Non-pigmented ciliary epithelial cell (primary cell): ENCODE data around the gene OR51Q1.

Source experiments
- DNase-seq: peaks from one replicate; pipeline ENCODE4 v3.0.0-alpha.2; 2010; ENCODE audit warnings: low read depth

Gene OR51Q1

GRCh38 chr11:5421811-5422210 lies at the start of gene OR51Q1:
Gene OR51Q1 (plus strand): TSS chr11:5422111. CDS start chr11:5422201, 90 bp downstream.
- DNase-seq: no peak

- DNase-seq: peak; percentile 28
These were observed 41.1 kb upstream of the OR51Q1 start for GRCh38 chr11:5380740-5381342.

GRCh38 chr11:5383576-5383975 lies 38.3 kb upstream of the OR51Q1 start, which contains the start of gene OR51M1:
Gene OR51M1 (plus strand): TSS chr11:5383812. CDS start chr11:5389399, 5,587 bp downstream.
- DNase-seq: no peak

- no peak for DNase-seq
These were observed 37.6 kb upstream of the OR51Q1 start for GRCh38 chr11:5384335-5384734.

- no peak for DNase-seq
These were observed 31.7 kb upstream of the OR51Q1 start for GRCh38 chr11:5390210-5390609.

GRCh38 chr11:5394091-5394490 lies 27.8 kb upstream of the OR51Q1 start:
- no peak for DNase-seq

- no peak for DNase-seq
These were observed 23.0 kb upstream of the OR51Q1 start for GRCh38 chr11:5398936-5399335.

- DNase-seq: no peak
These were observed 16.7 kb upstream of the OR51Q1 start for GRCh38 chr11:5405173-5405572.

GRCh38 chr11:5420993-5421392 lies 918 bp upstream of the OR51Q1 start:
- DNase-seq: no peak

GRCh38 chr11:5423131-5423530 lies 1.2 kb downstream of the OR51Q1 start:
- no peak for DNase-seq

GRCh38 chr11:5441414-5441813 lies 19.5 kb downstream of the OR51Q1 start, which contains the start of gene OR51I1:
Gene OR51I1 (minus strand): TSS chr11:5441514. CDS start chr11:5441514, 0 bp downstream.
- no peak for DNase-seq

GRCh38 chr11:5443835-5444393 lies 22.0 kb downstream of the OR51Q1 start:
- no peak for DNase-seq

GRCh38 chr11:5449023-5449422 lies 27.1 kb downstream of the OR51Q1 start, which contains the start of gene OR51I2:
Gene OR51I2 (plus strand): TSS chr11:5449323. CDS start chr11:5453489, 4,166 bp downstream.
- no peak for DNase-seq

- no peak for DNase-seq
These were observed 27.5 kb downstream of the OR51Q1 start for GRCh38 chr11:5449432-5449831.

- DNase-seq: no peak
These were observed 39.2 kb downstream of the OR51Q1 start for GRCh38 chr11:5460983-5461621.

- no peak for DNase-seq
These were observed 45.6 kb downstream of the OR51Q1 start for GRCh38 chr11:5467527-5467926.
